GM19463 (cell line): ENCODE data around the gene C9orf43.
"Not testable (repeated sequence)": the region's sequence is repeated elsewhere in the genome, so short reads cannot be mapped to it uniquely, and the experiment has no call there.

Source experiments
- ATAC-seq: cut with Tn5 transposase; IDR thresholded peaks from one replicate; pipeline ENCODE4 v1.9.1; 2021; ENCODE audit warnings: mild to moderate bottlenecking, moderate library complexity; ENCODE audit not compliant: unreplicated experiment

C9orf43 gene

DNA sequence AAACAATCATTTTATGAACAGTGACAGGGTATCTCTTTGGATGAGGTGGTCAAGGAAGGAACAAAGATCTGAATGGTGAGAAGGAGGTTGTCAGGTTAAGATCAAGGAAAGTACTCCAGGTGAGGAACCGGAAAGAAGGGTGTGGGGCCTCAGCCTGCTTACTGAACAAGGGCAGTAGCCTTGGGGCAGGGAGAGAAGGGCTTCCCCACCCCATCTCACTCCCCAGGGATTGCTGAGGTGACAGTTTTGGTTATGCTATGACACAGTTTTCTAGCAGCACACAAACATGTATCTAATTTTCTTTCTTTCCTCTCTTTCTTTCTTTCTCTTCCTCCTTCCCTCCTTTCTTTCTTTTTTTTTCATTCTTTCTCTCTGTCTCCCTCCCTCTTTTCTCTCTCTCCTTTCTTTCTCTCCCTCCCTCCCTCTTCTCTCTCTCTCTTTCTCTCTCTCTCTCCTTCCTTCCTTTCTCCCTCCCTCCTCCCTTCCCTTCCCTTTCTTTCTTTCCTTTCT is 29.6 kb upstream of the C9orf43 start:
- peak; percentile 62 for ATAC-seq

DNA sequence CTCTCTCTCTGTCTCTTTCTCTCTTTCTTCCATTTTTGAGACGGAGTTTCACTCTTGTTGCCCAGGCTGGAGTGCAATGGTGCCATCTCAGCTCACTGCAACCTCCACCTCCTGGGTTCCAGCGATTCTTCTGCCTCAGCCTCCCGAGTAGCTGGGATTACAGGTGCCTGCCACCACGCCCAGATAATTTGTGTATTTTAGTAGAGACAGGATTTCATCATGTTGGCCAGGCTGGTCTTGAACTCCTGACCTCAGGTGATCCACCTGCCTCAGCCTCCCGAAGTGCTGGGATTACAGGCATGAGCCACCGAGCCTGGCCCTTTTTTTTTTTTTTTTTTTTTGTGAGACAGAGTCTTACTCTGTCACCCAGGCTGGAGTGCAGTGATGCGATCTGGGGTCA is 29.1 kb upstream of the C9orf43 start:
- not testable (repeated sequence) for ATAC-seq

DNA sequence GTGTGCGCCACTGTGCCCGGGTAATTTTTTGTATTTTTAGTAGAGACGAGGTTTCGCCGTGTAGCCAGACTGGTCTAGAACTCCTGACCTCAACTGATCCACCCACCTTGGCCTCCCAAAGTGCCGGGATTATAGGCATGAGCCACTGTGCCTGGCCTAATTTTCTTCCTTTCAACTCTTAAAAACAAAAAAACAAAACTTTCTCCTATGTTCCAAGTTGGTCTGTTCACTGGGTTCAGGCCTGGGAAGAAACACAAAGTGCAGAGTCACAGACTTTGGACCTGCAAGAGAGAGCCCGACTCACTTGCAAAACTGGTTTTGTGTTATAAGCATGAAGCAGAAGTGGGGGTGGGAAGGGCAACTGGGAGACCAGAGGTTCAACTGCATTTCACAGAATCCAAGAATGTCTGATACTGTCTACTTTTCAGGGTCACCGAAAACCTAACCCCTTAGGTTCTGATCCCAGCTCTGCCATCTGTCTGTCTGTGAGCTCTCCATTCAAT is 28.6 kb upstream of the C9orf43 start:
- no peak for ATAC-seq

DNA sequence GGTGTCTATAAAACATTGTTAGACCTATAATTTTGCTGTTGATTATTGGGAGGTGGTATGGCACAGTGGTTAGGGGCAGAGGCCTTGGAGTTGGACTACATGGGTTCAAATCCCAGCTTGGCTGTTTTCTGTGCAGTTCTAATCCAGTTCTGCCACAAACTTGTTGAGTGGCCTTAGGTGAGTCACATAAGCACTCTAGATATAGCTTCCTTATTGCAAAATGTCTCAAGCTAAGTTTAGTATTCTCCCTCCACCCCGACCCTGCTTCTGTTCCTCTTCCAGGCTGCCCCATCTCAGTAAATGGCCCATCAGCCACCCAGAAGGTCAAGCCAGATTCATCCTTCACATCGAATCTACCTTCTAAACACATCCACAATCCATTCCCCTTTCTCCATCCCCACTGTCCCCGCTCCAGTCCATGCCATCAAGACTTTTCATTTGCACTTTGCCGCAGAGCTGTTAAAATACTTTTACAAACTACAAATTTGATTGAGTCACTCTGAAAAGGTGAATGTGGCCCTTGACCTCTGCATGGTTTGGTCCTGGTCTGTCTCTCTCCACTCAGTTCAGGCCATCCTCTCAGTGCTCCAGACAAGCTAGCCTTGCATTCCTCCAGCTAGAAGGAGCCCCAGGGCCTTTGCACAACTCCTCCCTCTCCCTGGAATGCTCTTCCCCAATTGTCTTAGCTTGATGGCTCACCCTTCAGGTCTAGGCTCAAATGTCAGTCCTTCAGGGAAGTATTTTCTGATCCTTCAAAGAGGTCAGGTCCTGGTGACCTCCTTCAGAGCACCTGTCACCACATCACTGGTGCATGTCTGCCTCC is 23.8 kb upstream of the C9orf43 start:
- no peak for ATAC-seq

DNA sequence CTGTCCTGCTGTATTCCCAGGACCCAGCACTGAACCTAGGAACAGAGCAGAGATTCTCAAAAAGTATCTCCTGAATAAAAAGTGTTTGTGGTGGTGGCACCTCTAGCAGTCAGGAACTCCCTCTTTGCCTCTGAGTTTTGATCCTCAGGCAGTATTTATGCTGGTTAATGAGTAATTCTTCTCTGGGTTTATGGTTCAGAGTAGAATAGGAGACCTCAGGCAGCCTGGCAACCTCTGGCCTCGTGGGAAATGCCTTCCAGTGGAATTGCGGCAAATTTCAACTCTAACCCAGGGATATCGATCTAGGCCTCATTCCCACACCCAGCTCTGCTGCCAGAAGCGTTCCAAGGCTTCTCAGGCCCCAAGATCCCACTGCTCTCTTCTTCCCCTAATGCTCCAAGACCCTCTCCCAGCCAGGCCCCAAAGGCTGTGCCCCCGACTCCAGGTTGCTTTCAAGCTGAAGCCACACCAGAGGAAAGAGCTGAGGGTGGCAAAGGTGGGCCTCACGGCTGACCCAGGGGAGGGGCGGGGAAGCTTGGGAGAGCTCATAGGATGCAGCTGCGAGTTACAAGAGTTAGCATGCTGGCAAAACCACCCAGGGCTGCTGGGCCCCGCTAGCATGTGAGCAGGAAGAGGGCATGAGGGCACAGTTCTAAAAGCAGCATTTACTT is 22.9 kb upstream of the C9orf43 start:
- no peak for ATAC-seq

DNA sequence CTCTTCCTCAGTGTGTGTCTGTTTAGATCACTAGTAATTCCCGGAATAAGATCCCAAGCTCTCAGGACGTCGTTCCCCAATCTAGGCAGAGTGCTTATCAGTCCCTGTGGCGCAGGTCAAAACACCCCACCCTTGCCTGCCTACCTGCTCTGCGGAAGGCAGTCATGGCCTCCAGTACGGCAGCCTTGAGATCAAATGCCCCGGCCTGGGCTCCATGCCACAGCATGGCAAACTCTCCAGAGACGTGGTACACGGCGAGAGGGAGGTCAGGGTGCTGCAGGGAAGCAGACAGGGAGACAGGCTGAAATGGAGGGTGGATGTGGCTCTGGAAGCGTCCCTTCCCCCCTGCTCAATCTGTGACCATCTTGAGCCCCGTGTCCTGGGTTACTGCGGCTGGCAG is 21.7 kb upstream of the C9orf43 start:
- ATAC-seq: no peak

DNA sequence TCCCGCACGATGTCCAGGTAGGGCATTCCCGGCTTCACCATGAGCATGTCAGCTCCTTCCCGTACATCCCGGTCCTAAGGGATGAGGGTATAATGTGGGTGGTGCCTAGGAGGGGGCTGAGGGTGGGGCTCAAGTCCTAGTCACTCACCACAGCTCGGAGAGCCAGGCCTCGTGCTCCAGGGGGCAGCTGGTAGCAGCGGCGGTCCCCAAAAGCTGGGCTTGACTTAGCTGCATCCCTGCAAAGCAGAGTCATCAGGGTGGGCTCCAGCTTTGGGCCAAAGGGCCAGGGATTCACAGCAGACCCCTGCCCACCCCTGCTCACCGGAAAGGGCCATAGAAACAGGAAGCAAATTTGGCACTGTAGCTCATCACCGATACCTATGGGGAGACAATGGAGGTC is 21.1 kb upstream of the C9orf43 start:
- ATAC-seq: no peak

DNA sequence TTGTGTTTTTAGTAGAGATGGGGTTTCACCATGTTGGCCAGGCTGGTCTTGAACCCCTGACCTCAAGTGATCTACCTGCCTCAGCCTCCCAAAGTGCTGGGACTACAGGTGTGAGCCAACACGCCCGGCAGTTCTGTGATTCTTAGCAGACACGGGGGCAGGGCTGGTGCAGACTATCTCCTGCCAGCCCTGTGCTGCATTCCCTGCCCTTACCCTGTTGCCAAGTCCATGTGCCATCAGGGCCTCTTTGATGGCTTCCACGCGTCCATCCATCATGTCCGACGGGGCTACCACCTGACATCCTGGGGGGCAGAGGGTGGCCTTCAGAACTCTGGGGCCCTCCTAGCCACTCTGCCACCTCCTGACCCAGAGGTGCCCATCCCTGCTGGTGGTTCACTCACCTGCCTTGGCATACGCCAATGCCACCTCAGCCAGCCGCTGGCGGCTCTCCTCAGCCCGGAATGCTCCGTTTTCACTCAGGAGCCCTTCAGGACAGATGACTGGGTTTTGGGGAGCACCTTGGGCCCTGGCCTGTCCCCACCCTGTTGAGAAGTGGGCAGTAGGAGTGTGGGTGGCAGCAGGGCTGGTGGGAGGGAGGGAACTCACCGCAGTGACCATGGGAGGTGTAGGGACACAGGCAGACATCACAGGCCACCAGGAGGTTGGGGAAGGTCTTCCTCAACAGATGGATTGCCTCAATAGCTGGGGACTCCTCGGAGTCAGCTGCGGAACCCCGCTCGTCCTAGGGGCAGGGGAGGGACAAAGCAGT is 20.2 kb upstream of the C9orf43 start:
- ATAC-seq: no peak

DNA sequence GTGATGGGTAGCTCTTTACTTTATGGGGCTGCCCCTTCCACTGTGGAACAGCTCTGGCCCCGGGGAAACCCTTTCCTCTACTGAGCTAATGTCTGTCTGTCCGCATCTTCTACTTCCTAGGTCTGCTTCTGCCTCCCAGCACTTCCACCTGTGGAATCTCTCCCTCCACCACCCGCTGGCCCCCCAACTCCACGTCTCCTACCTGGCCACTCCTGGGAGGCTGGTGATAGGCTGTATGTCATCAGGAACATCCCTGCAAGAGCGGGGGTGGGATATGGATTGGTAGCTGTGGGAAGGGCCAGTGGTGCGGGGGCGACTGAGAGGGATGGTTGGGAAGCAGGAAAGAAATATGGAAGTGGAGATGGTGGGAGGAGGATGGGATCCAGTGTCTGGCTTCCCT is 18.6 kb upstream of the C9orf43 start:
- no peak for ATAC-seq

DNA sequence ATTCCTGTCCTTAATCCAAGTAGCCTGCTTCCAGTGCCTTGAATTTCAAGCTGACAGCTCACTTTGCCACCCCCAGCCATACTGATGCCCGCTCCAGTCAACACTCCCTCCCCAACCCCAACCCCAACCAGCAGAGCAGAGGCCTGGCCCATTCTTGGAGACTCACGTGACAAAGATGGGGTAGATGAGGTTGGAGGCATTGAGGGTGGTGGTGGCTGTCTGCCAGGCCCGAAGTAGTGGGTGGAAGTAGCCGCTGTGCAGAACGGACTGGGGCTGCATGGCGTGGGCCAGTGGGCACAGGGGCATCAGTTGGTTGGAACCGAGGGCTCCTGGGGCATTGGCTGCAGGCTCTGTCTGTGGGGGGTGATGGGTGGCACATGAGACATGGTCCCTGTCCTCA is 17.3 kb upstream of the C9orf43 start:
- ATAC-seq: no peak

DNA sequence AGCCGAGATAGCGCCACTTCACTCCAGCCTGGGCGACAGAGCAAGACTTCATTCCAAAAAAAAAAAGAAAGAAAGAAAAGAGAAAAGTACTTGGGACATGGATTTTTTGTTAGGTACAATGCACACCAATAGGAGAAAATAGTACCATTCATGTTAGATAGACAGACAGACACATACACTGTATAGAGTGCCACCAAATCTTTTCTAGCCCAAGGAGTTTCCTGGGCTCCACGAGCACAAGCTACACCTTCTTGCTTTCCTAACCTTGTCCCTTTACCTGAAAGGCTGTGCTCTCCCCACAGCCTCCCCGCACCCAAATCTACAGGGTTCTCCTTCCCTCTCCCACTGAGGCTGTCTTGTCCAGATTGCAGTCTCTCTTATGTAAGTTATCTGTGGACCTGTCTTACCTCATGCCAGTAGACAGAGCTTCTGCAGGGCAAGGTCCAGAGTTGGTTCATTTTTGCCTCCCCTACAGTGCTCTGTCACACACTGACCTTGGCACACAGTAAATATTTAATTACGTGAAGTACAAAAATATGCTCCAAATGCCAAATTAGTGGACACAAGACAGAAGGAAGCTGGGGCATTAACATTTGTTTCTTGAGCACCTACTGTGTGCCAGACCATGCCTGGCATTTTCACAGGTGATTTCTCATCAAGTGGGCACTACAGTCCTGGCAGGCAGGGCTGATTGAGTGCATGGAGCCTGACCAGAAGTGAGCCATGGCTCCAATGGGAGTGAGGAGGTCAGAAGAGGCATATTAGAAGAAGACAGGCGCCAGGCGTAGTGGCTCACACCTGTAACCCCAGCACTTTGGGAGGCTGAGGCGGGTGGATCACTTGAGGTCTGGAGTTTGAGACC is 15.3 kb upstream of the C9orf43 start:
- no peak for ATAC-seq

DNA sequence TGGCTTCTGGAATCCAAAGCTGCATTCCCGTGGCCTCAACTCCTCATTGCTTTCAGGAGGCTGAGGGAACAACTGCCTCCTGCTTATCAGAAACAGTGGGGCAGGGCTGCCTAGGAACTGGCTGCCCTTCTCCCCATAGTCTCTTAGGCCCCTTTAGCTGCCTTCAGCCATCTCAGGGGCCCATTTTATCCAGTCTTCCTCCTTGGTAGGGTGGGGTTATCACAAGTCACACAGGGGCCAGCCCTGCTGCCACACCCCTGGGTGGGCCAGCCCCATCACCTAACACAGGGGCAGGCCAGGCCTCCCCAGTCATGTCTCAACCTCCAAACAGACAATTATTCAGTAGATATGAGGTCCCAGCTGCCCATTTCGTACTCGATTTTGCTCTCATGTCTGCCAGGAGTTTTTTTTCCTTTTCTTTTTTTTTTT is 13.3 kb upstream of the C9orf43 start:
- no peak for ATAC-seq

DNA sequence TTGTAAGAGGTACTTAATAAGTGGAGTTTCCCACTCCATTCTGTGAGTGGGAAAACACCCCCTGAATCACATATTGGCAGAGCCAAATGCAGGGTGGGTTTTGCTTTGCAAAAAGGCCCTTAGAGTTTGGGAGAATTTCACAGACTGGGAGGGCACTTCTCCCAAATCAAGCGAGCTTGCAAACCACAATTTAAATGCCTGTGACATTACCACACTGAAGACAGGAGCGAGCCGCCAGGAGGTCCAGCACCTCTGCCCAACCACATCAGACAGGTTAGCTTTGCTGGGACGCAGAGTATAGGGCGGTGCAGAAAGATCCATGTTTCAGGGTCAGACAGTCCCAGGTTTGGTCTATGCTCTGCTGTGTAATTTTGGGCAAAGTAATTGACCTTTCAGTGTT is 11.8 kb upstream of the C9orf43 start:
- no peak for ATAC-seq

DNA sequence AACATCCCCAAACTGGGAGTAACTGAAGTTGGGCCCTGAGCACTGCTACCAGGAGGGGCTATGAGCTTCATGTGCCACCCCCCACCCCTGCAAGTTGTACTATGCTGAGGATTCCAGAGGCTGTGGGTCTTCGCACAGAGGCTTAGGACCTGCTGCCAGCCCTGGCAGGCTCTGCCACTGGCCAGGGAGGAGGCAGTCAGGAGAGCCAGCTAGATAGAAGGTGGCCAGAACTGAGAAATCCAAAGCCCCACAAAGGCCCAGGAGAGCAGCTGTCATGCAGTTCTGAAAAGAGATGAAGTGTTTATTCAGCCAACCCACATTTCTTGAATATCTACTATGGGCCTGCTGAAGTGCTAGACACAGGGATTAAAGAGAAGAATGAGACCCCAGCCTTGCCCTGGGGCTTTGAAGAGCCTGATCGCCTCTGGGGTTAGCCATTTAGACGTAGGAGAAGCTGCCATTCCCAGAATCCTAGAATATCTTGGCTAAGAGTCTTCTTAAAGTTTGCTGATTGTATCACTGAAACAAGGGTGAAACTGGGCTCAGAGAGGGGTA is 10.8 kb upstream of the C9orf43 start:
- no peak for ATAC-seq

DNA sequence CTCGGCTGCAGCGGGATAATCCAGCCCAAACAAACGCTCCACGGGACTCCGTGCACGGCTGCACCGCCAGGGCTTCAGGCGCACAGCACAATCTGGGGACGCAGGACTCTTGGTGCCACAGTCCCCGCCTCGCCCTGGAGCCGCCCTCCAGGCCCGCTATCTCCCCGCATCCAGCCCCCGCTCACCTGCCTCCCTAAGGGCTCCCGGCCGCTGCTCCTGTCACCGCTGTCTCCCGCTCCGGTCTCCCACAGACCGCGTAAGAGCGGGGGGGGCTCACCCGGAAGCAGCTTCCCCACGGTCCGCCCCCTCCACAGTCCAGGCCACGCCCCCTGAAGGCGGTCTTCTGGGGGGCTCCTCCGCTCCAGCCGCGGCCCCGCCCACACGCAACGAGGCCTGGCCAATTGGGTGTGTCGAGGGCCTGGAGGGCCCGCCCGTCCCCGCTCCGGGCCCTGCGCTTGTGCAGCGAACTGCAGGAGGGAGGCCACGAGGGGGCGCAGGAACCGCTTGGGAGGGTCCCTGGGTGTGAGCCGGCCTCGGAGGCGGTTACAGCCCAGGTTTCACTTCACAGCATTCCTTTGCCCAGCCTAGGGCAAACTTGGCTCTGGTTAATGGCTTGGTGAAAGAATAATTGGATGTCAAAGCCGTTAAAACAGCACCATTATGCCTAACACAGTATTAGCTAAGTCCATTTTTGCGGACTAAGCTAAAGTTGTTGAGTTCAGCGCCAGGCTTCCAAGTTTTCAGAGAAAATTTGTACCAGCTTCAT is 9.3 kb upstream of the C9orf43 start, which contains the start of gene ALAD:
TSS of gene ALAD (minus strand) at position 258 of the 766 bp plus-strand sequence. CDS start 7,725 bp downstream, outside the sequence.
- peak; percentile 99 for ATAC-seq

DNA sequence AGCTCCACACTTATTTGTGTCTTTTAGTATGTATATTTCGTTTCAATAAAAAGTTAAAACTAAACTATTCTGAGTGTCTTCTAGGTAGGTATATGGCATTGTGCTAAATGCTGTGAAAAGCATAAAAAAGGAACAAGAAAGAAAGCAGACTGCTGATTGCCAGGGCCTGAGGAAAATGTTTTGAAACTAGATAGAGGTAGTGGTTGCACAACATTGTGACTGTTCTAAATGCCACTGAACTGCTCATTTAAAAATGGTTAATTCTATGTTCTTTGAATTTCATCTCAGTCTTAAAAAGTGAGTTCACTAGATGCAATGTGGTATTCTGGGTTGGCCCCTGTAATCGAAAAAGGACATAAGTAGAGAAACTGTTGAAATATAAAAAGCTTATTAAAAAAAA is 6.9 kb upstream of the C9orf43 start:
- no peak for ATAC-seq

DNA sequence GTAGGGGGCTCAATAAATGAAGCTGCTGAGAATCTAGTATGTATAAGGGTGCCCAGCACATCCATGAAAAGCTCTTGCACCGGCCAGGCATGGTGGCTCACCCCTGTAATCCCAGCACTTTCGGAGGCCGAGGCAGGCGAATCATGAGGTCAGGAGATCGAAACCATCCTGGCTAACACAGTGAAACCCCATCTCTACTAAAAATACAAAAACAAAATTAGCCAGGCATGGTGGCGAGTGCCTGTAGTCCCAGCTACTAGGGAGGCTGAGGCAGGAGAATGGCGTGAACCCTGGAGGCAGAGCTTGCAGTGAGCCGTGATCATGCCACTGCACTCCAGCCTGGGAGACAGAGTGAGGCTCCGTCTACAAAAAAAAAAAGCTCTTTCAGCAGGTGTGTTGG is 4.2 kb upstream of the C9orf43 start:
- not testable (repeated sequence) for ATAC-seq

DNA sequence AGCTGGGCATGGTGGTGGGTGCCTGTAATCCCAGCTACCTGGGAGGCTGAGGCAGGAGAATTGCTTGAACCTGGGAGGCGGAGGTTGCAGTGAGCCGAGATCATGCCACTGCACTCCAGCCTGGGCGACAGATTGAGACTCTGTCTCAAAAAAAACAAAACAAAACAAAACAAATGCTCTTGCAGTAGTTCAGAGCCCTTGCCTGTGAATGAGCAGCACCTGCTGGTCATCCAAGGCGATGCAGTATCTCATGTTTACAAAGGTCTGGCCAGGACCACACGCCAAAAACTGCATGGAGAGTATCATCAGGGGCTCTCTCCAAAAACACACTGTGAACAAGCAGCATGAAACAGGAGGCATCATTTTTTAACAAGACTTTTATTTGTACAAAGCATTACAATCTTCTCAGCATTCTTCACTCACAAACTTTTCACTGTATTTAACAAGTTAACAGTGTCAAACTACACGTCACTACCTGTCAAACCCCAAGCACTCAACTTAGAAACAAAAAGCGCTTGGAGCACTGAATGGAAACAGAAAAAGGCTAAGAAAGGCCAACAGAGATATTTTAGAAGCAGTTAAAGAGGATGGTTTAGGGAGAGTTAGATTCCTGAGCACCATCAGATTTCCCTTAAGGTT is 3.6 kb upstream of the C9orf43 start:
- peak; percentile 22 for ATAC-seq

DNA sequence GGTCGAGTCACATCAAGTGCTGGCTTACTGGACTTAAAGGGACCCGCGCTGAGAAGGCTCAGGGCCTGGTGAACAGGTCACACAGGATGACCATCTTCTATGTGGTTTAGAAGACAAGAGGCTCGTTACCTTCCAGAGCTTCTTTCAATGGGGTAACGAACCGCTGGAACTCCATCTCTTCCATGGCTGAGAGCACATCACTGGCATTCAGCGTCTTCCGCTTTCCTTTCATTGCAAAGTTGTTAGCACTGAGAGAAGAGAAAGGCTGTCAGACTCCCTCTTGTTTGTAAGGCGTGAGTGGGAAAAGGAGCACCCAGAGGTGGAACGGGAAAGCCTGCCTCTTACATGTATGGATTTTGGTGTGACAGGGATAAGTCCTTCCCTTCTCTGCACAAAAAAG is 1.1 kb upstream of the C9orf43 start:
- ATAC-seq: no peak
